Neural progenitor cell (in vitro differentiated cells): Measurements from ENCODE around the gene TIGD7. TPM values are rescaled to one million over a fixed set of nuclear protein-coding genes. Genes with fewer than 3 reads are reported as not detected.

Experiments used
- DNase-seq: peaks from one replicate; pipeline ENCODE4 v3.0.0-alpha.2; 2016; ENCODE audit warnings: low spot score
- H2AFZ ChIP-seq: fragments of 200-600 bp; sonication (generic); replicated peaks from 2 replicates; pipeline ENCODE4 v1.6.1; 2016; ENCODE audit warnings: antibody characterized with exemption
- H3F3A ChIP-seq: fragments of 200-600 bp; sonication (generic); 2 replicates; pipeline ENCODE4 v1.6.1; 2016; ENCODE audit warnings: antibody characterized with exemption, low read depth
- H3K27ac ChIP-seq: fragments of 200-600 bp; sonication (generic); 2 replicates; pipeline ENCODE4 v1.5.1; 2016; ENCODE audit warnings: mild to moderate bottlenecking
- H3K27me3 ChIP-seq: fragments of 200-600 bp; sonication (generic); 2 replicates; pipeline ENCODE4 v1.6.1; 2016; ENCODE audit warnings: mild to moderate bottlenecking, moderate library complexity
- H3K36me3 ChIP-seq: fragments of 200-600 bp; sonication (generic); 2 replicates; pipeline ENCODE4 v1.5.1; 2016
- H3K4me1 ChIP-seq: fragments of 200-600 bp; sonication (generic); 2 replicates; pipeline ENCODE4 v1.6.1; 2016; ENCODE audit warnings: mixed run types
- H3K4me2 ChIP-seq: fragments of 200-600 bp; sonication (generic); 2 replicates; pipeline ENCODE4 v1.6.1; 2016
- H3K4me3 ChIP-seq: fragments of 200-600 bp; sonication (generic); 2 replicates; pipeline ENCODE4 v1.5.1; 2016
- H3K79me2 ChIP-seq: fragments of 200-600 bp; sonication (generic); 2 replicates; pipeline ENCODE4 v1.6.1; 2016; ENCODE audit warnings: low read depth
- H3K9ac ChIP-seq: fragments of 200-600 bp; sonication (generic); 2 replicates; pipeline ENCODE4 v1.6.1; 2016
- H3K9me3 ChIP-seq: fragments of 200-600 bp; sonication (generic); 2 replicates; pipeline ENCODE4 v1.5.1; 2016; ENCODE audit warnings: low read depth
- H4K20me1 ChIP-seq: fragments of 200-600 bp; sonication (generic); 2 replicates; pipeline ENCODE4 v1.6.1; 2016; ENCODE audit warnings: low read depth
- H3K27ac Mint-ChIP-seq: 3 replicates; pipeline ENCODE4 v1.8.0; 2021; ENCODE audit warnings: mixed read lengths
- H3K27me3 Mint-ChIP-seq: 2 replicates; pipeline ENCODE4 v1.8.0; 2022; ENCODE audit warnings: low read depth, mild to moderate bottlenecking, inconsistent platforms, moderate library complexity, mixed read lengths; ENCODE audit not compliant: insufficient read depth
- H3K36me3 Mint-ChIP-seq: 3 replicates; pipeline ENCODE4 v1.8.0; 2021; ENCODE audit warnings: mixed read lengths
- H3K4me1 Mint-ChIP-seq: 3 replicates; pipeline ENCODE4 v1.8.0; 2021; ENCODE audit warnings: mixed read lengths
- H3K4me3 Mint-ChIP-seq: 3 replicates; pipeline ENCODE4 v1.8.0; 2021; ENCODE audit warnings: mild to moderate bottlenecking, moderate library complexity, mixed read lengths
- H3K9me3 Mint-ChIP-seq: 3 replicates; pipeline ENCODE4 v1.8.0; 2020; ENCODE audit warnings: mixed read lengths
- CTCF ChIP-seq: fragments of 200-600 bp; sonication (generic); IDR thresholded peaks from 2 replicates; pipeline ENCODE4 v1.5.1; 2017; ENCODE audit warnings: antibody characterized with exemption, mild to moderate bottlenecking
- EZH2 ChIP-seq: fragments of 200-600 bp; sonication (generic); IDR thresholded peaks from 2 replicates; pipeline ENCODE4 v1.6.1; 2017; ENCODE audit warnings: antibody characterized with exemption, mild to moderate bottlenecking, moderate library complexity
- EZH2phosphoT487 ChIP-seq: fragments of 200-600 bp; sonication (generic); IDR thresholded peaks from 2 replicates; pipeline ENCODE4 v1.6.1; 2017; ENCODE audit warnings: antibody characterized with exemption
- total RNA-seq: library from RNA; depleted of rRNA; stranded (reverse); fragments of >200 nt; gene quantifications from 2 replicates; pipeline ENCODE4 v1.2.3, GENCODE V29; 2015; ENCODE audit warnings: low replicate concordance

The TIGD7 gene
- total RNA-seq, 1 donor from 2014 or later, result 10.6 TPM

DNA sequence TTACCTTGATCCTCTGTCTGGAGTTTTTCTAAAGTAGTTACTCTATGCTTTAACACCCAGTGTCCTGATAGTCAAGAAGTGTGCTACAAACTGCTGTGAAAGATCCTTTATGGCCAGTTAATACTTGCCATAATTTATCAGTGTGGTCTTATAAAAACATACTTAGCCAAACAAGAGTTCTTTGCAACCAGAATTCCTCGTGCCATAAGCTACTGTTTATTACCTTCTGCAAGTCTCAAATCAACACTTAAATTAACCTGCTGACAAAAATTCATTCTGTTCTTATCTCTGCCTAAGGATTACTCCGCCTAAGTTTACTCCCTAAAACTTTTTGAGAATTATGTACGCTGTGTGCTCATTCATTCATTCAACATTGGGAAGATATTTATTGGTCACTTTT lies 22.9 kb upstream of the TIGD7 start:
- Mint-ChIP-seq H3K9me3 (peaks cover 22% of the 10 kb centered on the region), H3K27ac (no peak overlapping the region), H3K4me3 (no peak overlapping the region), H3K4me1 (no peaks in the 10 kb centered on the region), H3K36me3 (no peaks in the 10 kb centered on the region), H3K27me3 (peaks cover 2% of the 10 kb centered on the region)
- Histone ChIP-seq H4K20me1 (no peaks in the 10 kb centered on the region), H3K27ac (no peak overlapping the region), H3K9ac (no peak overlapping the region), H3K4me3 (no peak overlapping the region), H2AFZ (no peak overlapping the region), H3K4me2 (no peak overlapping the region), H3F3A (no peaks in the 10 kb centered on the region), H3K27me3 (no peaks in the 10 kb centered on the region), H3K4me1 (no peaks in the 10 kb centered on the region), H3K36me3 (no peaks in the 10 kb centered on the region), H3K79me2 (no peaks in the 10 kb centered on the region), H3K9me3 (no peaks in the 10 kb centered on the region)
- TF ChIP-seq EZH2phosphoT487 (no peak), CTCF (no peak), EZH2 (no peak)
- no peak for DNase-seq

GRCh38 chr16:3327514-3327913 lies 22.3 kb upstream of the TIGD7 start:
- H3K4me2 ChIP-seq, result no peak overlapping the region
- H3K27me3 Mint-ChIP-seq, result peaks cover 2% of the 10 kb centered on the region
- TF ChIP-seq EZH2 (no peak), CTCF (no peak), EZH2phosphoT487 (no peak)
- peaks cover 2% of the 10 kb centered on the region for H3K36me3 Mint-ChIP-seq
- no peaks in the 10 kb centered on the region for H4K20me1 ChIP-seq
- no peaks in the 10 kb centered on the region for H3K27me3 ChIP-seq
- no peaks in the 10 kb centered on the region for H3K4me1 Mint-ChIP-seq
- H3K79me2 ChIP-seq, result no peaks in the 10 kb centered on the region
- H3F3A ChIP-seq, result no peaks in the 10 kb centered on the region
- DNase-seq, result no peak
- no peak overlapping the region for H3K4me3 ChIP-seq
- no peak overlapping the region for H3K9ac ChIP-seq
- no peak overlapping the region for H3K27ac Mint-ChIP-seq
- no peak overlapping the region for H3K27ac ChIP-seq
- no peaks in the 10 kb centered on the region for H3K9me3 ChIP-seq
- no peaks in the 10 kb centered on the region for H3K36me3 ChIP-seq
- H3K4me1 ChIP-seq, result no peaks in the 10 kb centered on the region
- H3K9me3 Mint-ChIP-seq, result peaks cover 26% of the 10 kb centered on the region
- no peak overlapping the region for H2AFZ ChIP-seq
- H3K4me3 Mint-ChIP-seq, result no peak overlapping the region

DNA sequence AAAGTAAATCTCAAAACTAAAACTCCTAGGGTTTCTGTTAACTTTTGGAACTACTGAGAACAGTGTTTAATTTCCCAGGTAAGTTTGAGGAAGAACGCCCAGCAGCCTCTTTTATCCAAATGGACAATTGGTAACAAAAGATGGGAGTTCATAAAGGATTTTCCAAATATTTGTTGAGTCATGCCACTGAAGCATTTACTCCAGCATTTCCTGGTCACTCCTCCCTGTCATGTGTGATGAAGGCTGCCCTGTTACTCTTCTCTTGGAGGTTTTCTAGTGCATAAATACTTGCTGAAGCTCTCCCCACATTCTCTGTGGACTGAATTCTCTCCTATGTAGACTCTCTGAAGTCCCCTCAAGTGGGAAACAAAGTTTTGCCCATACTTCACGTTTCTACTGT lies 16.6 kb upstream of the TIGD7 start:
- DNase-seq, result no peak
- Histone ChIP-seq H3K4me2 (no peak overlapping the region), H3K27me3 (no peaks in the 10 kb centered on the region), H3K79me2 (no peaks in the 10 kb centered on the region), H4K20me1 (no peaks in the 10 kb centered on the region), H3K4me3 (no peak overlapping the region), H2AFZ (no peak overlapping the region), H3K9ac (no peak overlapping the region), H3K9me3 (peaks cover 35% of the 10 kb centered on the region), H3K36me3 (peaks cover 18% of the 10 kb centered on the region), H3K27ac (no peak overlapping the region), H3K4me1 (no peaks in the 10 kb centered on the region), H3F3A (peaks cover 9% of the 10 kb centered on the region)
- TF ChIP-seq EZH2, result no peak
- TF ChIP-seq EZH2phosphoT487, result no peak
- no peak for TF ChIP-seq CTCF
- Mint-ChIP-seq H3K4me3 (no peak overlapping the region), H3K9me3 (peaks cover 60% of the 10 kb centered on the region), H3K36me3 (peaks cover 34% of the 10 kb centered on the region), H3K4me1 (no peaks in the 10 kb centered on the region), H3K27me3 (peaks cover 13% of the 10 kb centered on the region), H3K27ac (no peak overlapping the region)
